ENCODE measurements around the gene COBL.

- no peak for TF ChIP-seq CTCF (IDR thresholded peaks at IDR 0.05)
- TF ChIP-seq EZH2 (IDR thresholded peaks at IDR 0.05), result no peak
Measured at GRCh38 chr7:51304729-51305128, 11.9 kb downstream of the COBL start.
